ENCODE data around the gene PPP4R3A.
"Not testable (repeated sequence)": the region's sequence is repeated elsewhere in the genome, so short reads cannot be mapped to it uniquely, and the experiment has no call there.

The PPP4R3A gene

DNA sequence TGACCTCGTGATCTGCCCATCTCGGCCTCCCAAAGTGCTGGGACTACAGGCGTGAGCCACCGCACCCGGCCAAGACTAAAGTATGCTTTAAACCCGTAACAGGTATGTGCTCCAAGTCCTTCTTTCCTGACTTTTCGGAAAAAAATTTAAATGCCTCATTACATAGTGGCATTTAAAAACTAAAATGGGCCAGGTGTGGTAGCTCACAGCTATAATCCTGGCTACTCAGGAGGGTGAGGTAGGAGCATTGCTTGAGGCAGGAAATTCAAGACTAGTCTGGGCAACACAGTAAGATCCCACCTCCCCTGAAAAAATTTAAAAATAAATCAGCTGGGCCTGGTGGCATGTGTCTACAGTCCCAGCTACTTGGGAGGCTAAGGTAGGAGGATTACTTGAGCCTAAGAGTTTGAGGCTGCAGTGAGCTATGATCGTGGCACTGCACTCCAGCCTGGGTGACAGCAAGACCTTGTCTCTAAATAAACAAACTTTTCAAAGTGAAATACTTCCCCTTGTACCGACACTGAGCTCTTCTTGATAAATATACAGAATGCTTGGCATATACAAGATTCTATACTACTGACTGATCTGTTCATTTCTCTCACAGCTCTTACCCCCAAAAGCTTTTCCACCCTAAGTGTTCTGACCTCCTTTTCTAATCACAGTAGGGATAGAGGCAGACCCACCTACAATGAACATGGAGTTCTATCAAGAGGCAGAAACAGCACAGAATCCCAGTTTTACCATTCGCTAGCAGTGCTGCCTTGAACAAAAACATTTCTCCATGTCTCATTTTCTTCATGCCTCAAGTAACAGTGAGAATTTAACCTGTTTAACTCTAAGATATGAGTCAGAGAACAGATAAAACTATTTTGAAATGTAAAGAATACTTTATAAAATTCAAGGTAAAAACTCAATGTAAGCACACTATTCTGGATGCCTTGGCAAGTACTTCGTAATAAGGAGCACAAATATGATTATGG, 7.9 kb downstream of the PPP4R3A start:
- H3K4me1 ChIP-seq = peaks cover 9% of the 10 kb centered on the region
- no peaks in the 10 kb centered on the region for H3K9me3 ChIP-seq (ENCODE audit: control insufficient read depth, low read length)
- no peak overlapping the region for H3K9ac ChIP-seq
- no peak overlapping the region for H3K4me3 ChIP-seq (ENCODE audit: low read depth, low read length)
- H3K27ac ChIP-seq = no peak overlapping the region
- no peaks in the 10 kb centered on the region for H3K27me3 ChIP-seq (ENCODE audit: control insufficient read depth, insufficient read depth, low read length)
- H3K36me3 ChIP-seq (ENCODE audit: control insufficient read depth, insufficient read depth, low read length) = no peaks in the 10 kb centered on the region
- H3K79me2 ChIP-seq = peaks cover 85% of the 10 kb centered on the region
- peak overlapping the region; percentile 14 for H3K4me2 ChIP-seq (ENCODE audit: low read length)
- no peak overlapping the region for H2AFZ ChIP-seq
- TF ChIP-seq, protein P1, sequence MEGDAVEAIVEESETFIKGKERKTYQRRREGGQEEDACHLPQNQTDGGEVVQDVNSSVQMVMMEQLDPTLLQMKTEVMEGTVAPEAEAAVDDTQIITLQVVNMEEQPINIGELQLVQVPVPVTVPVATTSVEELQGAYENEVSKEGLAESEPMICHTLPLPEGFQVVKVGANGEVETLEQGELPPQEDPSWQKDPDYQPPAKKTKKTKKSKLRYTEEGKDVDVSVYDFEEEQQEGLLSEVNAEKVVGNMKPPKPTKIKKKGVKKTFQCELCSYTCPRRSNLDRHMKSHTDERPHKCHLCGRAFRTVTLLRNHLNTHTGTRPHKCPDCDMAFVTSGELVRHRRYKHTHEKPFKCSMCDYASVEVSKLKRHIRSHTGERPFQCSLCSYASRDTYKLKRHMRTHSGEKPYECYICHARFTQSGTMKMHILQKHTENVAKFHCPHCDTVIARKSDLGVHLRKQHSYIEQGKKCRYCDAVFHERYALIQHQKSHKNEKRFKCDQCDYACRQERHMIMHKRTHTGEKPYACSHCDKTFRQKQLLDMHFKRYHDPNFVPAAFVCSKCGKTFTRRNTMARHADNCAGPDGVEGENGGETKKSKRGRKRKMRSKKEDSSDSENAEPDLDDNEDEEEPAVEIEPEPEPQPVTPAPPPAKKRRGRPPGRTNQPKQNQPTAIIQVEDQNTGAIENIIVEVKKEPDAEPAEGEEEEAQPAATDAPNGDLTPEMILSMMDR (IDR thresholded peaks at IDR 0.05) = no peak

DNA sequence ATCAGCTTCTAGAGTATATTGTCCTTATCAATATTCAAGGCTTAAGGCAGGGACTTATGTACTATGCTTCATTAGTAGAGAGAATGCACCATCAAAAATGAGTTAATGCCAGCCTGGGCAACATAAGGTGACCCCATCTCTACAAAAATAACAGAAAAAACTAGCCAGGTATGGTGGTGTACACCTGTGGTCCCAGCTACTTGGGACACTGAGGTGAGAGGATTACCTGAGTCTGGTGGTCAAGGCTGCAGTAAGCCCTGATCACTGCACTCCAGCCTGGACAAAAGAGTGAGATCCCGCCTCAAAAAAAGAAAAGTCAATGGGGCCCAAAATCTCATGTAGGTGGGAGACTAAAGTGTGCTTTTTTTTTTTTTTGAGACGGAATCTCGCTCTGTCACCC, 8.8 kb downstream of the PPP4R3A start:
- Histone ChIP-seq H3K79me2 (peaks cover 86% of the 10 kb centered on the region), H3K4me2 (ENCODE audit: low read length) (no peak overlapping the region), H3K4me3 (ENCODE audit: low read depth, low read length) (no peak overlapping the region), H3K36me3 (ENCODE audit: control insufficient read depth, insufficient read depth, low read length) (no peaks in the 10 kb centered on the region), H3K27me3 (ENCODE audit: control insufficient read depth, insufficient read depth, low read length) (no peaks in the 10 kb centered on the region), H2AFZ (no peak overlapping the region), H3K9me3 (ENCODE audit: control insufficient read depth, low read length) (no peaks in the 10 kb centered on the region), H3K9ac (no peak overlapping the region), H3K4me1 (peaks cover 8% of the 10 kb centered on the region), H3K27ac (no peak overlapping the region)
- TF ChIP-seq, protein P1 (IDR thresholded peaks at IDR 0.05) = no peak

DNA sequence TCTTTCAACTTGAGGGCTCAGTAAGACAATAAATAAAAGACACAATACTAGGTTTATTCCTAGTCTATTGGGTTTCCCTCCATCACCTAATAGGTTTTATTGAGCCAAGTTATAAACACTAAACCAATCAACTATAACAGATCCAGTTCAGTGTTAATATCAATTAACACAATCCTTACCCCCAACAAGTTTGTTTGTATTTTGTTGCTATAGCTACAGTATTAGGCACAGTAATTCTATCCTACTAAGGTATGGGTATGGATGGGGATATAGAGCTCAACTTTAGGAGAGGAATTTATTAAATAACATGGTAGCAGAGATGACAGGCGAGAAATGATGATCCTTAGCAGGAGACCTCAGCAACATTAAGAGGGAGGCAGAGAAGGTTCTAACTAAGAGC, 13.3 kb downstream of the PPP4R3A start:
- Histone ChIP-seq H3K9ac (no peak overlapping the region), H3K36me3 (ENCODE audit: control insufficient read depth, insufficient read depth, low read length) (no peaks in the 10 kb centered on the region), H3K27me3 (ENCODE audit: control insufficient read depth, insufficient read depth, low read length) (no peaks in the 10 kb centered on the region), H2AFZ (no peak overlapping the region), H3K4me3 (ENCODE audit: low read depth, low read length) (no peak overlapping the region), H3K27ac (no peak overlapping the region), H3K9me3 (ENCODE audit: control insufficient read depth, low read length) (no peaks in the 10 kb centered on the region), H3K4me2 (ENCODE audit: low read length) (peak overlapping the region; percentile 20), H3K79me2 (peaks cover 81% of the 10 kb centered on the region), H3K4me1 (peaks cover 19% of the 10 kb centered on the region)
- TF ChIP-seq, protein P1 (IDR thresholded peaks at IDR 0.05) = no peak

GRCh38 chr14:91494392-91495065, 15.6 kb downstream of the PPP4R3A start:
- H3K27me3 ChIP-seq (ENCODE audit: control insufficient read depth, insufficient read depth, low read length); H3K9me3 ChIP-seq (ENCODE audit: control insufficient read depth, low read length); H3K4me2 ChIP-seq (ENCODE audit: low read length); H3K4me3 ChIP-seq (ENCODE audit: low read depth, low read length); H3K36me3 ChIP-seq (ENCODE audit: control insufficient read depth, insufficient read depth, low read length); H2AFZ ChIP-seq; H3K9ac ChIP-seq; H3K27ac ChIP-seq: not testable (repeated sequence)
- Histone ChIP-seq H3K79me2 (peaks cover 70% of the 10 kb centered on the region), H3K4me1 (peaks cover 19% of the 10 kb centered on the region)

- Histone ChIP-seq H3K27ac (no peak overlapping the region), H3K4me2 (ENCODE audit: low read length) (no peak overlapping the region)
These were observed 16.9 kb downstream of the PPP4R3A start for GRCh38 chr14:91493169-91493568.

More at GRCh38 chr14:91493169-91493568, 16.9 kb downstream of the PPP4R3A start:
- H2AFZ ChIP-seq = no peak overlapping the region
- peaks cover 22% of the 10 kb centered on the region for H3K4me1 ChIP-seq
- H3K9ac ChIP-seq = no peak overlapping the region
- H3K36me3 ChIP-seq (ENCODE audit: control insufficient read depth, insufficient read depth, low read length) = no peaks in the 10 kb centered on the region
- no peak overlapping the region for H3K4me3 ChIP-seq (ENCODE audit: low read depth, low read length)
- H3K9me3 ChIP-seq (ENCODE audit: control insufficient read depth, low read length) = no peaks in the 10 kb centered on the region
- H3K27me3 ChIP-seq (ENCODE audit: control insufficient read depth, insufficient read depth, low read length) = no peaks in the 10 kb centered on the region
- peaks cover 58% of the 10 kb centered on the region for H3K79me2 ChIP-seq
- TF ChIP-seq, protein P1 (IDR thresholded peaks at IDR 0.05) = no peak
